Fibroblast of lung (primary cell): ENCODE data around the gene RIMKLA. TPM values are rescaled to one million over a fixed set of nuclear protein-coding genes. Genes with fewer than 3 reads are reported as not detected.
A peak's percentile ranks its signal among the peaks of the same experiment; 100 is the strongest.

Experiments used
- DNase-seq, 2 donors: peaks; one replicate each; pipeline versions ENCODE4 v3.0.0 to v3.0.0-alpha.2; 2010; ENCODE audit warnings: low read depth in 2 of 2
- H2AFZ ChIP-seq: 2 replicates; pipeline ENCODE4 v1.5.1; 2012; ENCODE audit warnings: low read length, control low read depth, inconsistent platforms
- H3K27ac ChIP-seq: 2 replicates; pipeline ENCODE4 v1.5.1; 2011; ENCODE audit warnings: low read length, control low read depth; ENCODE audit not compliant: insufficient read depth
- H3K27me3 ChIP-seq: 2 replicates; pipeline ENCODE4 v1.5.1; 2011; ENCODE audit warnings: mild to moderate bottlenecking, low read length; ENCODE audit not compliant: control insufficient read depth, insufficient read depth
- H3K36me3 ChIP-seq: 2 replicates; pipeline ENCODE4 v1.5.1; 2011; ENCODE audit warnings: low read length; ENCODE audit not compliant: control insufficient read depth, insufficient read depth
- H3K4me1 ChIP-seq: 2 replicates; pipeline ENCODE4 v1.5.1; 2011; ENCODE audit warnings: low read length; ENCODE audit not compliant: control insufficient read depth, insufficient read depth; ENCODE audit errors: extremely low read depth
- H3K4me2 ChIP-seq: 2 replicates; pipeline ENCODE4 v1.5.1; 2011; ENCODE audit warnings: low read length, control low read depth; ENCODE audit not compliant: insufficient read depth; ENCODE audit errors: extremely low read depth
- H3K4me3 ChIP-seq, 4 experiments: fragments of 200-600 bp in 1 of 4; sonication (generic) in 1 of 4; replicated peaks in 1 of 4; 2 replicates each; pipeline ENCODE4 v1.5.1; 2011 to 2016; ENCODE audit warnings: low read length in 4 of 4, low read depth in 3 of 4, mild to moderate bottlenecking in 3 of 4, control low read depth in 2 of 4, inconsistent platforms in 1 of 4, mixed read lengths in 1 of 4; ENCODE audit not compliant: insufficient read depth in 1 of 4; ENCODE audit errors: control extremely low read depth in 1 of 4
- H3K79me2 ChIP-seq: 2 replicates; pipeline ENCODE4 v1.5.1; 2012; ENCODE audit warnings: mild to moderate bottlenecking, low read length, inconsistent platforms; ENCODE audit not compliant: control insufficient read depth, insufficient read depth
- H3K9ac ChIP-seq: 2 replicates; pipeline ENCODE4 v1.5.1; 2011; ENCODE audit warnings: mild to moderate bottlenecking, low read length, control low read depth; ENCODE audit not compliant: insufficient read depth
- H3K9me3 ChIP-seq: 2 replicates; pipeline ENCODE4 v1.5.1; 2012; ENCODE audit warnings: low read depth, low read length; ENCODE audit not compliant: control insufficient read depth, insufficient read depth
- H4K20me1 ChIP-seq: 2 replicates; pipeline ENCODE4 v1.5.1; 2011; ENCODE audit warnings: low read length; ENCODE audit not compliant: control insufficient read depth, insufficient read depth; ENCODE audit errors: extremely low read depth
- EZH2 ChIP-seq: IDR thresholded peaks from 2 replicates; pipeline ENCODE4 v1.5.1; 2012; ENCODE audit warnings: low read length, control low read depth, mild to moderate bottlenecking; ENCODE audit errors: missing control alignments
- polyA plus RNA-seq, 2 donors: library from polyadenylated mRNA; depleted of rRNA in 1 of 2; stranded (reverse) in 1 of 2; unstranded in 1 of 2; fragments of >200 nt; gene quantifications; 2 replicates each; pipeline ENCODE4 v1.2.1, GENCODE V29; 2011 to 2012; ENCODE audit warnings: missing spikeins in 1 of 2
- total RNA-seq: library from RNA; depleted of rRNA; stranded (reverse); fragments of >200 nt; gene quantifications from 2 replicates; pipeline ENCODE4 v1.2.1, GENCODE V29; 2014
- TF ChIP-seq, protein P1 (sequence below), 2 donors: IDR thresholded peaks in 1 of 2; conservative IDR thresholded peaks in 1 of 2; 1 replicate in 1 of 2; 2 replicates in 1 of 2; pipeline ENCODE4 v1.5.1; 2011 to 2012; ENCODE audit warnings: low read length in 2 of 2, control low read depth in 1 of 2, inconsistent platforms in 1 of 2, low read depth in 1 of 2, mild to moderate bottlenecking in 1 of 2

RIMKLA gene
- total and polyA plus RNA-seq, 2 donors (not counting 1 experiment from before 2014, with no cell fraction given): under 0.01 TPM; not detected in 1

DNA sequence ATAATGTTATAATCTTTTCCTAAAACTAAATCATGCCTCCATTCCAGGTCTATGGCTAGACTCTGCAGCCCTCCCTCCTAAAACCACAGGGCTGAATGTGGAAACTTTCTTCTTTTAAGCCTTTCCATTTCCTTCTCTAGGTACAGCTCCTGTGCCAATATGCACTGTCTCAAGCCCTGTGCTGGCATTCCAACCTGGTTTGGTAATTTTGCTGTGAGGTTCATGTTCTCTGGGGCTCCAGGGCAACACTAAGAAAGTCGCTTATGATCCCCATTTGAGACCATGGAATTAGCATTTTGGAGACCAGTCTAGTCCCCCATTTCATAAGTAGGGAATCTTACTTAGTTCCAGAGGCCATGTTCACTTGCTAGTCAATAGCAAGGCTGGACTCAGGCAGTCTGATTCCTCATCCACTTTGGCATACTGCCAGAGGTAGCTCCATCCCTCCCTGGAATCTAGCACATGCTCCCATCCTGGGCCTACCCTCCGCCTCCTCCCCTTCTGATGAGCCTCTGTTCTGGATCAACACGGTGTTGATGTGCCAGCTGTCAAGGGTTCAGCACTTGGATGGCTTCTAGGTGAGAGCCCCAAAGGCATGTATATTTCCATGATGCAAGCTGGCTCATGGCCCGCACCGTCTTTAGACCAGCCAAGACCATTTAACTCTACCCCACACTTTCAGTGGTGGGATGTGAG, 38.7 kb downstream of the RIMKLA start:
- no peak for TF ChIP-seq EZH2
- TF ChIP-seq, protein P1, sequence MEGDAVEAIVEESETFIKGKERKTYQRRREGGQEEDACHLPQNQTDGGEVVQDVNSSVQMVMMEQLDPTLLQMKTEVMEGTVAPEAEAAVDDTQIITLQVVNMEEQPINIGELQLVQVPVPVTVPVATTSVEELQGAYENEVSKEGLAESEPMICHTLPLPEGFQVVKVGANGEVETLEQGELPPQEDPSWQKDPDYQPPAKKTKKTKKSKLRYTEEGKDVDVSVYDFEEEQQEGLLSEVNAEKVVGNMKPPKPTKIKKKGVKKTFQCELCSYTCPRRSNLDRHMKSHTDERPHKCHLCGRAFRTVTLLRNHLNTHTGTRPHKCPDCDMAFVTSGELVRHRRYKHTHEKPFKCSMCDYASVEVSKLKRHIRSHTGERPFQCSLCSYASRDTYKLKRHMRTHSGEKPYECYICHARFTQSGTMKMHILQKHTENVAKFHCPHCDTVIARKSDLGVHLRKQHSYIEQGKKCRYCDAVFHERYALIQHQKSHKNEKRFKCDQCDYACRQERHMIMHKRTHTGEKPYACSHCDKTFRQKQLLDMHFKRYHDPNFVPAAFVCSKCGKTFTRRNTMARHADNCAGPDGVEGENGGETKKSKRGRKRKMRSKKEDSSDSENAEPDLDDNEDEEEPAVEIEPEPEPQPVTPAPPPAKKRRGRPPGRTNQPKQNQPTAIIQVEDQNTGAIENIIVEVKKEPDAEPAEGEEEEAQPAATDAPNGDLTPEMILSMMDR (conservative IDR thresholded peaks at IDR 0.05 in 1 of 2, IDR thresholded peaks at IDR 0.05 in 1 of 2; ENCODE audit: low read depth in 1 of 2, low read length in 2 of 2): no peak
- peak in 1 of 2 donors; percentile 16 for DNase-seq
- no peaks in the 10 kb centered on the region for H3K27me3 ChIP-seq

DNA sequence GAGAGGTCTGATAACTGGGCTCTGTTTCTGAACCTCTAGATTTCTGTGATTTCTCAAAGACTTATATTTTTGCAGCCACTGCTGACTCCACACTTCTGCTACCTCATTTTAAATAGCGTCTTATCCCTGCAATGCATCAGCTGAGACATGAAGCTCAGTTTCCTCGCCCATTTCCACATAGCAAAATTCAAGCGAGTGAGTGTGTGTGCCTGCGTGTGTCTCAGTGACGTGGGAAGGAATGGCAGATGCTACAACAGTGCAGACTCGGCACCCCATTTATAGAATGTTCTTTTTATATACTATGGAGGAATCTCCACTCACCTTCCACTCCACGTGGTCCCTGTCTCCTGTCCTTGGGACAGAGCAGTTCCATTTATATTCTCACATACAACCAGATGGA, 39.5 kb downstream of the RIMKLA start:
- DNase-seq: peak in 1 of 2 donors; percentile 29
- no peak for TF ChIP-seq EZH2
- TF ChIP-seq, protein P1 (conservative IDR thresholded peaks at IDR 0.05 in 1 of 2, IDR thresholded peaks at IDR 0.05 in 1 of 2; ENCODE audit: low read depth in 1 of 2, low read length in 2 of 2): no peak
- Histone ChIP-seq H3K79me2 (no peaks in the 10 kb centered on the region), H3K4me2 (no peak overlapping the region), H4K20me1 (no peaks in the 10 kb centered on the region), H3K9ac (no peak overlapping the region), H3K4me1 (peaks cover 2% of the 10 kb centered on the region), H2AFZ (no peak overlapping the region), H3K9me3 (no peaks in the 10 kb centered on the region), H3K36me3 (no peaks in the 10 kb centered on the region), H3K27me3 (no peaks in the 10 kb centered on the region), H3K27ac (no peak overlapping the region), H3K4me3 (no peak overlapping the region)

More for the DNA sequence above, 38.7 kb downstream of the RIMKLA start:
- H3K36me3 ChIP-seq: no peaks in the 10 kb centered on the region
- no peak overlapping the region for H3K4me3 ChIP-seq
- peaks cover 2% of the 10 kb centered on the region for H3K4me1 ChIP-seq
- H4K20me1 ChIP-seq: no peaks in the 10 kb centered on the region
- H3K27ac ChIP-seq: no peak overlapping the region
- H2AFZ ChIP-seq: no peak overlapping the region
- H3K9me3 ChIP-seq: no peaks in the 10 kb centered on the region
- no peaks in the 10 kb centered on the region for H3K79me2 ChIP-seq
- no peak overlapping the region for H3K4me2 ChIP-seq
- no peak overlapping the region for H3K9ac ChIP-seq

DNA sequence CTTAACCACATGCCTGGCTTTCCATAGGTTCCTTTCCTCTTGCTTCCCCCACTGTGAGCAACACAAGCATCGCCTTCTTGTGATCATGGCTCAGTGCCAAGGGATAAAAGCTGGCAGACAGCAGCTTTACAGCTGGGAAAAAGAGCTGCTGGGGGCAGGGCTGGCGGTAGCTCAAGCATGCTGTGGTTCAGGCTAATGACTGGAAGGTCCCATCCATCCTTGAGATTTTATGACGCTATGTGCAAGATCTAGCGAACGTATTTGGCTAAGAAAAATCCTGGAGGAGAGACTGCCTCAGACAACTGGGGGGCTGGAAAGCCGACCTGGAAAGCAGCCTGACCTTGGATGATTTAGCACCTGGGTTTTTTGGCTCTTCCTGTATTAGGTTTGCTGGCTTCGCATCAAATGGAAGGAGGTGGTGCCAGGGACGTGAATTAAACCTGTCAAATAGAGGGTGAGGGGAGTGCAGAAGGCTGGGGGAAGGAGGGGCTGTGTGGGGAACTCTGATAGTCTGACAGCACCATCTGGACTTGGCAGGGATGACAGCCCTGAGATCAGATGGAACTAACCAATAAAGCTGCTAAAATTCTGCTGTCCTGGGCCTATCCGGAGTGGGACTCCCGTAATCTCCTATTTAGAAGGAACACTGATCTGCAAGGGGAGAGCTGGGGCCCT, 40.5 kb downstream of the RIMKLA start:
- Histone ChIP-seq H3K9me3 (no peaks in the 10 kb centered on the region), H3K79me2 (no peaks in the 10 kb centered on the region), H3K27me3 (no peaks in the 10 kb centered on the region), H3K9ac (no peak overlapping the region), H3K4me2 (no peak overlapping the region), H3K4me3 (peak overlapping the region in 1 of 4 experiments; percentile 14), H2AFZ (no peak overlapping the region), H4K20me1 (no peaks in the 10 kb centered on the region), H3K4me1 (peaks cover 2% of the 10 kb centered on the region), H3K27ac (no peak overlapping the region), H3K36me3 (no peaks in the 10 kb centered on the region)
- TF ChIP-seq, protein P1 (conservative IDR thresholded peaks at IDR 0.05 in 1 of 2, IDR thresholded peaks at IDR 0.05 in 1 of 2; ENCODE audit: low read depth in 1 of 2, low read length in 2 of 2): no peak
- TF ChIP-seq EZH2: no peak
- peak; percentile 93 to 98 for DNase-seq
